Neural cell (in vitro differentiated cells): ENCODE data around the gene WDR82. TPM values are rescaled to one million over a fixed set of nuclear protein-coding genes. Genes with fewer than 3 reads are reported as not detected.

Experiments used
- H2AFZ ChIP-seq: fragments of 200-600, 300-800 bp; sonication (generic), shearing (Covaris generic); 2 replicates; pipeline ENCODE4 v1.6.0; 2014; ENCODE audit warnings: low read depth, mild to moderate bottlenecking, antibody characterized with exemption, low read length, moderate library complexity
- H3F3A ChIP-seq: fragments of 200-600 bp; shearing (Covaris generic); 2 replicates; pipeline ENCODE4 v1.6.1; 2016; ENCODE audit warnings: mild to moderate bottlenecking, moderate library complexity, mixed read lengths, antibody characterized with exemption, low read length; ENCODE audit not compliant: insufficient read depth, poor library complexity, severe bottlenecking
- H3K27ac ChIP-seq: fragments of 200-600, 300-800 bp; sonication (generic), shearing (Covaris generic); 2 replicates; pipeline ENCODE4 v1.5.1; 2014; ENCODE audit warnings: mild to moderate bottlenecking, low read length, moderate library complexity
- H3K27me3 ChIP-seq: fragments of 300-800, 200-600 bp; sonication (generic), shearing (Covaris generic); 2 replicates; pipeline ENCODE4 v1.6.0; 2014; ENCODE audit warnings: mild to moderate bottlenecking, low read depth, low read length, moderate library complexity; ENCODE audit not compliant: insufficient read depth
- H3K36me3 ChIP-seq: fragments of 300-800, 200-600 bp; sonication (generic), shearing (Covaris generic); 2 replicates; pipeline ENCODE4 v1.5.1; 2014; ENCODE audit warnings: mild to moderate bottlenecking, antibody characterized with exemption, low read length, moderate library complexity; ENCODE audit not compliant: insufficient read depth
- H3K4me2 ChIP-seq: fragments of 300-800, 200-600 bp; sonication (generic), shearing (Covaris generic); 2 replicates; pipeline ENCODE4 v1.6.0; 2014; ENCODE audit warnings: mild to moderate bottlenecking, low read length
- H3K4me3 ChIP-seq: fragments of 300-800, 200-600 bp; sonication (generic), shearing (Covaris generic); 2 replicates; pipeline ENCODE4 v1.5.1; 2014; ENCODE audit warnings: mild to moderate bottlenecking, low read length, moderate library complexity
- H3K79me2 ChIP-seq: fragments of 200-600 bp; shearing (Covaris generic); replicated peaks from 2 replicates; pipeline ENCODE4 v1.6.0; 2014; ENCODE audit warnings: mild to moderate bottlenecking, low read length, moderate library complexity; ENCODE audit not compliant: insufficient read depth
- H3K9ac ChIP-seq: fragments of 300-800, 200-600 bp; sonication (generic), shearing (Covaris generic); 2 replicates; pipeline ENCODE4 v1.6.1; 2016; ENCODE audit warnings: mild to moderate bottlenecking, low read length, mixed read lengths
- H3K9me2 ChIP-seq: fragments of 200-600 bp; shearing (Covaris generic); 2 replicates; pipeline ENCODE4 v1.6.1; 2016; ENCODE audit warnings: mild to moderate bottlenecking, low read length, mixed read lengths; ENCODE audit not compliant: insufficient read depth
- H3K9me3 ChIP-seq: fragments of 200-600, 300-800 bp; sonication (generic), shearing (Covaris generic); 2 replicates; pipeline ENCODE4 v1.6.1; 2016; ENCODE audit warnings: mild to moderate bottlenecking, mixed run types, low read length, moderate library complexity, mixed read lengths
- H4K20me1 ChIP-seq: fragments of 200-600 bp; shearing (Covaris generic); 2 replicates; pipeline ENCODE4 v1.6.1; 2016; ENCODE audit warnings: mild to moderate bottlenecking, mixed run types; ENCODE audit not compliant: insufficient read depth
- CTCF ChIP-seq: fragments of 450-650 bp; IDR thresholded peaks from 2 replicates; pipeline ENCODE4 v1.5.1; 2014; ENCODE audit warnings: antibody characterized with exemption, mild to moderate bottlenecking, moderate library complexity; ENCODE audit not compliant: poor library complexity, severe bottlenecking
- EP300 ChIP-seq: fragments of 450-650 bp; conservative IDR thresholded peaks from 2 replicates; pipeline ENCODE4 v1.6.1; 2014; ENCODE audit warnings: antibody characterized with exemption, mild to moderate bottlenecking, moderate library complexity; ENCODE audit not compliant: poor library complexity, severe bottlenecking
- EZH2 ChIP-seq: fragments of 200-600, 300-800 bp; shearing (Covaris generic), sonication (generic); IDR thresholded peaks from 2 replicates; pipeline ENCODE4 v1.6.1; 2014; ENCODE audit warnings: antibody characterized with exemption, low read length, borderline replicate concordance, mild to moderate bottlenecking; ENCODE audit not compliant: insufficient read depth, poor library complexity, severe bottlenecking
- MXI1 ChIP-seq: fragments of 450-650 bp; conservative IDR thresholded peaks from 2 replicates; pipeline ENCODE4 v1.6.1; 2014; ENCODE audit warnings: antibody characterized with exemption, mild to moderate bottlenecking; ENCODE audit not compliant: poor library complexity, severe bottlenecking
- POLR2AphosphoS5 ChIP-seq: IDR thresholded peaks from 2 replicates; pipeline ENCODE4 v1.6.1; 2012
- RAD21 ChIP-seq: fragments of 450-650 bp; conservative IDR thresholded peaks from 2 replicates; pipeline ENCODE4 v1.6.1; 2014; ENCODE audit warnings: antibody characterized with exemption, mild to moderate bottlenecking, moderate library complexity
- REST ChIP-seq: IDR thresholded peaks from 2 replicates; pipeline ENCODE4 v1.6.1; 2012; ENCODE audit warnings: borderline replicate concordance
- SMC3 ChIP-seq: fragments of 450-650 bp; conservative IDR thresholded peaks from 2 replicates; pipeline ENCODE4 v1.6.1; 2014; ENCODE audit warnings: antibody characterized with exemption, mild to moderate bottlenecking, moderate library complexity; ENCODE audit not compliant: poor library complexity
- TAF1 ChIP-seq: IDR thresholded peaks from 2 replicates; pipeline ENCODE4 v1.6.1; 2012; ENCODE audit warnings: low read depth
- polyA plus RNA-seq: library from polyadenylated mRNA; depleted of rRNA; stranded (reverse); fragments of >200 nt; gene quantifications from 2 replicates; pipeline ENCODE4 v1.2.3, GENCODE V29; 2014

Gene WDR82
- polyA plus RNA-seq, 1 donor from 2014 or later, result 163 TPM

- TF ChIP-seq EP300 (no peak), CTCF (no peak), POLR2AphosphoS5 (no peak), RAD21 (no peak), MXI1 (no peak), REST (no peak), EZH2 (no peak), SMC3 (no peak), TAF1 (no peak)
- no peaks in the 10 kb centered on the region for H4K20me1 ChIP-seq
- no peaks in the 10 kb centered on the region for H3K9me2 ChIP-seq
- no peaks in the 10 kb centered on the region for H3K79me2 ChIP-seq
- H3K27me3 ChIP-seq, result no peaks in the 10 kb centered on the region
- no peak overlapping the region for H3K9ac ChIP-seq
- H3K4me2 ChIP-seq, result no peak overlapping the region
- no peak overlapping the region for H2AFZ ChIP-seq
- H3K9me3 ChIP-seq, result no peaks in the 10 kb centered on the region
- no peak overlapping the region for H3K27ac ChIP-seq
- H3F3A ChIP-seq, result no peaks in the 10 kb centered on the region
- H3K4me3 ChIP-seq, result no peak overlapping the region
- no peaks in the 10 kb centered on the region for H3K36me3 ChIP-seq
Observed at GRCh38 chr3:52289747-52290595, 11.5 kb upstream of the WDR82 start.

GRCh38 chr3:52289338-52289746, 10.9 kb upstream of the WDR82 start:
- Histone ChIP-seq H2AFZ (no peak overlapping the region), H4K20me1 (no peaks in the 10 kb centered on the region), H3K9ac (no peak overlapping the region), H3K27me3 (no peaks in the 10 kb centered on the region), H3K27ac (no peak overlapping the region), H3K79me2 (no peaks in the 10 kb centered on the region), H3K9me2 (no peaks in the 10 kb centered on the region), H3K4me2 (no peak overlapping the region), H3F3A (no peaks in the 10 kb centered on the region), H3K9me3 (no peaks in the 10 kb centered on the region), H3K4me3 (no peak overlapping the region), H3K36me3 (no peaks in the 10 kb centered on the region)
- no peak for TF ChIP-seq TAF1
- TF ChIP-seq MXI1, result no peak
